RPMI7951 (cell line): Measurements from ENCODE around the gene FAM163B. TPM values are rescaled to one million over a fixed set of nuclear protein-coding genes. Genes with fewer than 3 reads are reported as not detected.
"Not testable (repeated sequence)": the region's sequence is repeated elsewhere in the genome, so short reads cannot be mapped to it uniquely, and the experiment has no call there.

Experiments used
- DNase-seq: peaks from one replicate; pipeline ENCODE4 v3.0.0-alpha.2; 2012; ENCODE audit warnings: low read depth
- total RNA-seq: library from RNA; depleted of rRNA; stranded (reverse); fragments of >200 nt; shearing (Covaris generic); gene quantifications from 2 replicates; pipeline ENCODE4 v1.2.3, GENCODE V29; 2014

Gene FAM163B
- total RNA-seq, 1 experiment from 2014 or later, result 1.1 TPM

- no peak for DNase-seq
Observed at GRCh38 chr9:133640160-133640559, 31.0 kb upstream of the FAM163B start.

DNA sequence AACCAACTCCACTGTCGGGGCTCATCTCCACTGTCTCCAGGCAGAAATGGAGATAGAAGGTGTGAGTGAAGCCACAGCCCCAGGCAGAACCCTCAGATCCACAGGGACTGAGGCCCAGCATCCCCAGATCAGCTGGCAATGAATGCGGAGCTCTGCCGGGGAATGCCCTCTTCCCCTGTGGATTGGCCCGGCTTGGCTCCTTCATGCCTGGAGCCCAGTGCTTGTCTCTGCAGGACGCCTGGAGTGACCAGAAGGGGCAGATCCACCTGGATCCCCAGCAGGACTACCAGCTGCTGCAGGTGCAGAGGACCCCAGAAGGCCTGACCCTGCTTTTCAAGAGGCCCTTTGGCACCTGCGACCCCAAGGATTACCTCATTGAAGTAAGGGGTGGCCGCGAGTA lies 30.4 kb upstream of the FAM163B start:
- no peak for DNase-seq

DNA sequence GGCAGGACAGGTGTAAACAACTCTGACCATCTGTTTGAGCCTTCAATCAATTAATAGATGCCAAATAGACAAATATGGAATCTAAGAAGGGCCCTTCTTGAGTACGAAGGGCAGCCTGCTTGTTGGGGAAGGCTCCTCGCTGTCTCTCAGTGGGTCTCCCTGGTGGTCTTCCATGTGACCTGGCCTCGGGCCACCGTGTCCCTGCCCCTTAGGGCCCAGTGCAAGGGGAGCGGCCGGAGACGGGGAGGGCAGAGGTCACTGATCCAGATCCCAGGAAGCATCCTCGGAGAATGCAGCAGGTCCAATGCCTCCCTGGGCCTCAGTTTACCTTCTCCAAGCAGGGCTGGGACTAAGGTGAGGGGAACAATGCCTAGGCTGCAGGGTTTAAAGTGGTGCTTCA lies 29.5 kb upstream of the FAM163B start:
- DNase-seq, result no peak

DNA sequence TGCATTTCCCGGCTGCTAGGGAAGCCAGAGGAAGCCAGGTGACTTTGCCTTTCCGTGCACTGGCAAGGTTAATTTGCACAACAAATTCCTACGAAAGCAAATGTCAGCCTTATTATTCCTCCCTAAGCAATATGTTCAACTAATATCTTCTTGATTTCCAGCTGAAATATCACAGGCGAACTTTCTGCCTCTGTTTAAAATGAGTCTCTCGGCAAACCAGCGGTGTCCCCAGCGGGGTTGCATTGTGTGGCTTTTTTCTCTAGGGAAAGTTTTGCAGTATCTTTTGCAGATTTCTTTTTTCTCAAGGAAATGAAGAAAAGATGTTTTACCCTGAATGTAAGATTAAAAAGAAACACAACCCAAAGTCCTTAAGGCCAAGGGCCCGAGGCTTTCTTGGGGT lies 28.9 kb upstream of the FAM163B start:
- DNase-seq, result no peak

GRCh38 chr9:133637451-133638055 lies 28.4 kb upstream of the FAM163B start:
- DNase-seq, result no peak

GRCh38 chr9:133636902-133637301 lies 27.7 kb upstream of the FAM163B start:
- no peak for DNase-seq

GRCh38 chr9:133635533-133636531 lies 26.6 kb upstream of the FAM163B start, which contains the start of gene DBH:
Gene DBH, plus strand, starts transcription at chr9:133636363. Its CDS starts 9 bp downstream, at chr9:133636372.
- DNase-seq, result no peak

DNA sequence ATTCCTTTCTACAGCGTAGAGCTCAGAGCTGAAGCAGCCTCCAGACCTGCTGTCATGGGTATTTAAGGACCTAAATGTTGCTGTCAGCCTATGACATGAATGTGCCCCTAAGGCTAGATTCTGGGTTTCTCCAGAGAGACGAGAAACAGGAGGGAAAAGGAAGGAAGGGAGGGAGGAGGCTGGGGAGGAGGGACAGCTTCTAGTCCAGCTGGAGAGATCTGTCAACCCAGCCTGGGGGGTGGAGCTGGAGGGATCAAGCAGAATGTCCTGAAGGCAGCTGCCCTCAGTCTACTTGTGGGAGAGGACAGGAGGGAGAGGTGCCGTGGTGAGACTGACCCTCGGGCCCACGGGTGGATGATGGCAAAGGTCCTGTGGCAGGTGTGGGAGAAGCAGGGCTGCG lies 25.9 kb upstream of the FAM163B start:
- DNase-seq, result no peak

- no peak for DNase-seq
Observed at GRCh38 chr9:133634081-133634691, 25.0 kb upstream of the FAM163B start.

- no peak for DNase-seq
Observed at GRCh38 chr9:133633681-133634080, 24.5 kb upstream of the FAM163B start.

DNA sequence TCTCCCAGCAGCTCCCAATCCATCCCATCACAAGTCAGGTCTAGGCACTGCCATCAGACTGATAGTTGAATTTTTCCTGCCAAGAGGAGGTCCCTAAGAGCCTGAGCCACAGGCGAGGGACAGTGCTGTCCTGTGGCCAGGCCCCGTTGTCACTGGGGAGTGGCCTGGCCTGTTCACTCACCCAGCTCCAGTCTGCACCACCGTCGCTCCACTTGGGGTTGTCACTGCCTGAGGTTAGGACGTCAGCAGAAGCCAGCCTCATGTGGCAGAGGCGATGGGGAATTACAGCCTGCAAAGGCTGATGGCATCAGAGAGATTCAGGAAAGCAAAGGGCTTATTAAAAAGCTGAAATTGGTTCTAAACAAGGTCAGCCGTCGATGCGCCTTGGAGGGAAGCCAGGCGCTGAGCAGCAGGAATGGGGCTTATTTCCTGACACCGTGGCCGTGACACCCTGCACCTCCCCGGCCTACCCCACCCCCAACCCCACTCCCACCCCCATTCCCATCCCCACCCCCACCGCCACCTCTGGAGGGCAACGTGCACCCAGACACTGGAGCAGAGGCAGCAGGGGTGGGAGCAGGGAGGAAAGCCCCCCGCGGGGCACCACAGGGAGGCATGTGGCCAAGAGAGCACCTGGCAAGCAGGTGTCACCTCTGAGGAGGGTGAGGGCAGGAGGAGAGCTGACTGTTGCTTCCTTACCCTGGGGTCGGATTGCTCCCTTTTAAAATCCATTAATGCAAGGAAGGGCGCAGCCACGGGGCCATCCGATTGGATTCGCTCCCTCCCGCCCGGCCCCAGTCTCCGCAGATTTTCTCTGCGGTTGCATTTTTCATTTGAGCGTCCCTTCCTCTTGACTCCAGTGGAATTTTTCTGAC lies 23.9 kb upstream of the FAM163B start:
- DNase-seq, result no peak

- DNase-seq, result no peak
Observed at GRCh38 chr9:133631111-133631510, 21.9 kb upstream of the FAM163B start.

GRCh38 chr9:133629221-133630110 lies 20.3 kb upstream of the FAM163B start:
- no peak for DNase-seq

GRCh38 chr9:133628766-133629165 lies 19.6 kb upstream of the FAM163B start:
- no peak for DNase-seq

DNA sequence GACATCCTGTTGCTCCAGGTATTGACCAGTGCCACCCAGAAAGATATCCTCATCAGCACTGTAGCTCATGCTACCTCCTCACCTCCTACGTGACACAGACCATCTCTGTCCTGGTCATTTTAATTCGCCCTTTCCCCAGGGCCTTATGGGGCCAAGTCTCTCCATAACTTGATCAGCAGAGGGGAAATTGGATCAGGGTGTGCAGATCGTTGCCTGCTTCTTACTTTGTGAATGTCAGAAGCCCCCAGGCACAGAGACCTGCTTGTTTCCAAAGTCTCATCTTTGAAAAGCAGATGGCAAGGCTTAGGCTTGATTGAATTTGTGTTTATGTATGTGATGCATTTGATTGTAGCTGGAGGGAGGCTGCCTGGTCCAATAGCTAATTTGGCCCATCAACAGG lies 18.2 kb upstream of the FAM163B start:
- no peak for DNase-seq

GRCh38 chr9:133626008-133626407 lies 16.8 kb upstream of the FAM163B start:
- DNase-seq, result not testable (repeated sequence)

- no peak for DNase-seq
Observed at GRCh38 chr9:133622555-133622954, 13.4 kb upstream of the FAM163B start.

DNA sequence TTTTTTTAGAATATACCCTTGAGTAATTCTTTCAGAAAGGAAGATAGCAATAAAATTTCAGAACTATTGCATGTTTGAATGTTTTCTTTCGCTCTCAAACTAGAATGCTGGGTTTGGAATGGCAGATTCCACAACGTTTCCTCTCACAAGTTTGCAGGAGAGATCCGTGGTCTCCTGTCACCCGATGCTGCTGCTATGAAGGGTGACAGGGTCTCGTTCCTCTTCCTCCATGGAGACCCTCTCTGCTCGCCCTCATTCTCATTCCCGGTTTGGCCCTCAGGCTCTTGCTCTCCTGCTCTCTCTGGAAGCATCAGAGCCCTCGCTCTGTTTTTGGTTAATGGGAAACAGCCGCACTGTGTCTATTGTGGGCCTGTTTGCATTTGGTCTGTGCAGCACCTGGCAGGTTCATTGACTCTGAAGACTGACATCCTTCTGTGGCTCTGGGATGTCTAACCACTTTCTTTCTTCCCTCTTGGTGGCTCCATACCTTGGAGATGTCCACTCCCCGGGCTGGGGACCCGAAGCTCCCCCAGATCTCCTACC lies 12.6 kb upstream of the FAM163B start:
- no peak for DNase-seq

- no peak for DNase-seq
Observed at GRCh38 chr9:133619791-133620190, 10.6 kb upstream of the FAM163B start.

GRCh38 chr9:133618726-133619125 lies 9.5 kb upstream of the FAM163B start:
- no peak for DNase-seq
